PC-9 (cell line): ENCODE data around the gene KLF13. TPM values are rescaled to one million over a fixed set of nuclear protein-coding genes. Genes with fewer than 3 reads are reported as not detected.

ENCODE experiments used
- BruUV-seq: library from RNA; stranded (reverse); fragments of 400-500 nt; replicated peaks from 2 replicates; lab custom pipeline; 2021; lab: Mats Ljungman, UMichigan
- CTCF ChIA-PET: fragments of 300-600 bp; sonication (Branson Sonifier 250); formaldehyde crosslinking; loops from one replicate; lab custom pipeline; 2022; ENCODE audit warnings: antibody characterized with exemption; lab: Charles Lee
- POLR2A ChIA-PET: fragments of 300-600 bp; sonication (Branson Sonifier 250); formaldehyde crosslinking; loops from one replicate; lab custom pipeline; 2022; ENCODE audit warnings: antibody characterized with exemption; ENCODE audit not compliant: unreplicated experiment; lab: Charles Lee
- DNase-seq, 2 experiments: peaks; one replicate each; pipeline versions ENCODE4 v3.0.0 to v3.0.0-alpha.2; 2015 to 2022; ENCODE audit warnings: mixed read lengths in 1 of 2
- H2AFZ ChIP-seq: fragments of 200-600 bp; sonication (generic); 2 replicates; pipeline ENCODE4 v1.8.1; 2017; ENCODE audit warnings: antibody characterized with exemption
- H3F3A ChIP-seq: fragments of 200-600 bp; sonication (generic); 2 replicates; pipeline ENCODE4 v1.8.1; 2017; ENCODE audit warnings: antibody characterized with exemption, mild to moderate bottlenecking, low read depth; ENCODE audit not compliant: insufficient read depth
- H3K27ac ChIP-seq: fragments of 200-600 bp; sonication (generic); 2 replicates; pipeline ENCODE4 v1.6.1; 2016; ENCODE audit warnings: mixed run types
- H3K27me3 ChIP-seq: fragments of 200-600 bp; sonication (generic); 2 replicates; pipeline ENCODE4 v1.6.1; 2016; ENCODE audit warnings: low read depth, mixed run types; ENCODE audit not compliant: insufficient read depth
- H3K36me3 ChIP-seq: fragments of 200-600 bp; sonication (generic); 2 replicates; pipeline ENCODE4 v1.6.1; 2016; ENCODE audit warnings: low read depth, mixed run types
- H3K4me1 ChIP-seq: fragments of 200-600 bp; sonication (generic); replicated peaks from 2 replicates; pipeline ENCODE4 v1.6.1; 2016; ENCODE audit warnings: mixed run types; ENCODE audit not compliant: insufficient read depth
- H3K4me2 ChIP-seq: fragments of 200-600 bp; sonication (generic); 2 replicates; pipeline ENCODE4 v1.6.1; 2017; ENCODE audit warnings: mixed run types
- H3K4me3 ChIP-seq: fragments of 200-600 bp; sonication (generic); 2 replicates; pipeline ENCODE4 v1.6.1; 2016; ENCODE audit warnings: mixed run types
- H3K79me2 ChIP-seq: fragments of 200-600 bp; sonication (generic); 2 replicates; pipeline ENCODE4 v1.6.1; 2017; ENCODE audit warnings: low read depth, mixed run types
- H3K9me2 ChIP-seq: fragments of 200-600 bp; sonication (generic); 2 replicates; pipeline ENCODE4 v1.8.1; 2017; ENCODE audit warnings: mild to moderate bottlenecking; ENCODE audit not compliant: insufficient read depth
- H3K9me3 ChIP-seq: fragments of 200-600 bp; sonication (generic); 2 replicates; pipeline ENCODE4 v1.8.1; 2016; ENCODE audit warnings: low read depth; ENCODE audit not compliant: insufficient read depth
- H4K20me1 ChIP-seq: fragments of 200-600 bp; sonication (generic); 2 replicates; pipeline ENCODE4 v1.8.1; 2017; ENCODE audit not compliant: insufficient read depth
- CTCF ChIP-seq: fragments of 200-600 bp; sonication (generic); conservative IDR thresholded peaks from 2 replicates; pipeline ENCODE4 v1.6.1; 2017; ENCODE audit warnings: mixed run types, antibody characterized with exemption, mild to moderate bottlenecking, moderate library complexity
- EZH2 ChIP-seq: fragments of 200-600 bp; sonication (generic); IDR thresholded peaks from 2 replicates; pipeline ENCODE4 v1.8.0; 2017; ENCODE audit warnings: antibody characterized with exemption, low read depth
- intact Hi-C: fragments of 100-400 bp; cut with micrococcal nuclease; formaldehyde crosslinking; loops from one replicate; pipeline ENCODE4 v1.10.0; 2022; ENCODE audit not compliant: unreplicated experiment
- total RNA-seq: library from RNA; stranded (reverse); gene quantifications from 2 replicates; pipeline ENCODE4 v1.2.3, GENCODE V29; 2021

KLF13 gene
- total RNA-seq, 1 experiment from 2014 or later: 3.4 TPM

GRCh38 chr15:31407851-31408250 is 81.2 kb downstream of the KLF13 start:
- BruUV-seq: no TSS peak
- no peaks in the 10 kb centered on the region for H3K4me1 ChIP-seq
- CTCF ChIA-PET: no interaction called here
- H3K27ac ChIP-seq: no peak overlapping the region
- intact Hi-C loops: no loop called here
- H3K79me2 ChIP-seq: no peaks in the 10 kb centered on the region
- POLR2A ChIA-PET: no interaction called here
- no peaks in the 10 kb centered on the region for H3K9me3 ChIP-seq
- H3K36me3 ChIP-seq: no peaks in the 10 kb centered on the region
- no peaks in the 10 kb centered on the region for H4K20me1 ChIP-seq
- no peak overlapping the region for H3K4me2 ChIP-seq
- TF ChIP-seq EZH2 (no peak), CTCF (no peak)
- no peak overlapping the region for H3K4me3 ChIP-seq
- H3K9me2 ChIP-seq: no peaks in the 10 kb centered on the region
- H3F3A ChIP-seq: no peaks in the 10 kb centered on the region
- peaks cover 20% of the 10 kb centered on the region; the same call in 1 of the 2 replicates for H3K27me3 ChIP-seq
- no peak for DNase-seq
- H2AFZ ChIP-seq: no peak overlapping the region

GRCh38 chr15:31408724-31409123 is 82.1 kb downstream of the KLF13 start:
- H3K4me1 ChIP-seq: no peaks in the 10 kb centered on the region
- H3K9me3 ChIP-seq: no peaks in the 10 kb centered on the region
- BruUV-seq: no TSS peak
- no peaks in the 10 kb centered on the region for H3F3A ChIP-seq
- H3K79me2 ChIP-seq: no peaks in the 10 kb centered on the region
- H3K4me3 ChIP-seq: no peak overlapping the region
- H3K27me3 ChIP-seq: peaks cover 11% of the 10 kb centered on the region; the same call in 1 of the 2 replicates
- CTCF ChIA-PET: no interaction called here
- no peaks in the 10 kb centered on the region for H4K20me1 ChIP-seq
- no peak overlapping the region for H3K27ac ChIP-seq
- H3K36me3 ChIP-seq: no peaks in the 10 kb centered on the region
- POLR2A ChIA-PET: no interaction called here
- H3K4me2 ChIP-seq: no peak overlapping the region
- no peak for DNase-seq
- H2AFZ ChIP-seq: no peak overlapping the region
- H3K9me2 ChIP-seq: no peaks in the 10 kb centered on the region
- intact Hi-C loops: no loop called here
- no peak for TF ChIP-seq CTCF
- no peak for TF ChIP-seq EZH2

- Histone ChIP-seq H3K4me3 (no peak overlapping the region), H3K79me2 (no peaks in the 10 kb centered on the region), H3K9me3 (no peaks in the 10 kb centered on the region), H3F3A (no peaks in the 10 kb centered on the region), H3K27ac (no peak overlapping the region), H3K27me3 (peaks cover 7% of the 10 kb centered on the region; the same call in 1 of the 2 replicates), H2AFZ (no peak overlapping the region), H4K20me1 (no peaks in the 10 kb centered on the region), H3K4me2 (no peak overlapping the region), H3K36me3 (no peaks in the 10 kb centered on the region), H3K4me1 (no peaks in the 10 kb centered on the region), H3K9me2 (no peaks in the 10 kb centered on the region)
- POLR2A ChIA-PET: no interaction called here
- CTCF ChIA-PET: no interaction called here
- intact Hi-C loops: no loop called here
- DNase-seq: no peak
- no peak for TF ChIP-seq CTCF
- no peak for TF ChIP-seq EZH2
- no TSS peak for BruUV-seq
Observed at GRCh38 chr15:31409171-31409570, 82.5 kb downstream of the KLF13 start.
